ENCODE results near the gene UBE2D2.
"Not testable (repeated sequence)": the region's sequence is repeated elsewhere in the genome, so short reads cannot be mapped to it uniquely, and the experiment has no call there.

UBE2D2 gene

DNA sequence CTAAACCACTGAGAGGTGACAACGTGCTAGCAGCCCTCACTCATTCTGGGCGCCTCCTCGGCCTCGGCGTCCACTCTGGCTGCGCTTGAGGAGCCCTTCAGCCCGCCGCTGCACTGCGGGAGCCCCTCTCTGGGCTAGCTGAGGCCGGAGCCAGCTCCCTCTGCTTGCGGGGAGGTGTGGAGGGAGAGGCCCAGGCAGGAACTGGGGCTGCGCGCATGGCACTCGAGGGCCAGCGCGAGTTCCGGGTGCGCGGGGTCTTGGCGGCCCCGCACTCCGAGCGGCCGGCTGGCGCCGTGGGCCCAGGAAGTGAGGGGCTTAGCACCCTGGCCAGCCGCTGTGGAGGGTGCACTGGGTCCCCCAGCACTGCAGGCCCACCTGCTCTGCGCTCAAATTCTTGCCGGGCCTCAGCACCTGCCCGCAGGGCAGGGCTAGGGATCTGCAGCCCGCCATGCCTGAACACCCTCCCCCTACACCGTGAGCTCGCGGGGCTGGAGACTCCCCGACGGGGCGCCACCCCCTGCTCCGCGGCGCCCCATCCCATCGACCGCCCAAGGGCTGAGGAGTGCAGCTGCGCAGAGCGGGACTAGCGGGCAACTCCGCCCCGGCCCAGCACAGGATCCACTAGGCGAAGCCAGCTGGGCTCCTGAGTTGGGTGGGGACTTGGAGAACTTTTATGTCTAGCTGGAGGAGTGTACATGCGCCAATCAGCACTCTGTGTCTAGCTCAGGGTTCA is 11.8 kb upstream of the UBE2D2 start:
- no peak for TF ChIP-seq SPI1 (IDR thresholded peaks at IDR 0.05; ENCODE audit: low read depth, low read length)
- TF ChIP-seq POLR2AphosphoS5 (IDR thresholded peaks at IDR 0.05; ENCODE audit: low read depth, low read length), result no peak
- no peak for TF ChIP-seq POU2F2 (IDR thresholded peaks at IDR 0.05; ENCODE audit: low read depth, low read length)
- no peak for TF ChIP-seq TAF1 (IDR thresholded peaks at IDR 0.05; ENCODE audit: low read depth, low read length)
- no peak for TF ChIP-seq PAX5 (IDR thresholded peaks at IDR 0.05; ENCODE audit: insufficient read depth, low read length, severe bottlenecking)
- TF ChIP-seq POLR2A (IDR thresholded peaks at IDR 0.05; ENCODE audit: low read depth, low read length), result no peak
- no peak for FAIRE-seq
- no peak for DNase-seq (ENCODE audit: insufficient read length, low spot score)

DNA sequence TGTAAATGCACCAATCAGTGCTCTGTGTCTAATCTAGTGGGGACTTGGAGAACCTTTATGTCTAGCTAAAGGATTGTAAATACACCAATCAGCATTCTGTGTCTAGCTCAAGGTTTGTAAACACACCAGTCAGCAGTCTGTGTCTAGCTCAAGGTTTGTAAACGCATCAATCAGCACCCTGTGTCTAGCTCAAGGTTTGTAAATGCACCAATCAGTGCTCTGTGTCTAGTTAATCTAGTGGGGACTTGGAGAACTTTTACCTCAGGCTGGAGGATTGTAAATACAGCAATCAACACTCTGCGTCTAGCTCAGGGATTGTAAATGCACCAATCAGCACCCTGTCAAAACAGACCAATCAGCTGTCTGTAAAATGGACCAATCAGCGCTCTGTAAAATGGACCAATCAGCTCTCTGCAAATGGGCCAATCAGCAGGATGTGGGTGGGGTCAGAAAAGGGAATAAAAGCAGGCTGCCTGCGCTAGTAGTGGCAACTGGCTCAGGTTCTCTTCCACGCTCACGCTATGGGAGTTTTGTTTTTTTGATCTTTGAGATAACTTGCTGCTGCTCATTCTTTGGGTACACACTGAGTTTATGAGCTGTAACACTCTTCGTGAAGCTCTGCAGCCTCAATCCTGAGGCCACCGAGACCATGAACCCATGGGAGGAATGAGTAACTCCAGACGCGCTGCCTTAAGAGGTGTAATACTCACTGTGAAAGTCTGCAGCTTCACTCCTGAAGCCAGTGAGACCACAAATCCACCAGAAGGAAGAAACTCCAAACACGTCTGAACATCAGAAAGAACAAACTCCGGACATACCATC is 10.9 kb upstream of the UBE2D2 start:
- not testable (repeated sequence) for FAIRE-seq; DNase-seq (ENCODE audit: insufficient read length, low spot score)

DNA sequence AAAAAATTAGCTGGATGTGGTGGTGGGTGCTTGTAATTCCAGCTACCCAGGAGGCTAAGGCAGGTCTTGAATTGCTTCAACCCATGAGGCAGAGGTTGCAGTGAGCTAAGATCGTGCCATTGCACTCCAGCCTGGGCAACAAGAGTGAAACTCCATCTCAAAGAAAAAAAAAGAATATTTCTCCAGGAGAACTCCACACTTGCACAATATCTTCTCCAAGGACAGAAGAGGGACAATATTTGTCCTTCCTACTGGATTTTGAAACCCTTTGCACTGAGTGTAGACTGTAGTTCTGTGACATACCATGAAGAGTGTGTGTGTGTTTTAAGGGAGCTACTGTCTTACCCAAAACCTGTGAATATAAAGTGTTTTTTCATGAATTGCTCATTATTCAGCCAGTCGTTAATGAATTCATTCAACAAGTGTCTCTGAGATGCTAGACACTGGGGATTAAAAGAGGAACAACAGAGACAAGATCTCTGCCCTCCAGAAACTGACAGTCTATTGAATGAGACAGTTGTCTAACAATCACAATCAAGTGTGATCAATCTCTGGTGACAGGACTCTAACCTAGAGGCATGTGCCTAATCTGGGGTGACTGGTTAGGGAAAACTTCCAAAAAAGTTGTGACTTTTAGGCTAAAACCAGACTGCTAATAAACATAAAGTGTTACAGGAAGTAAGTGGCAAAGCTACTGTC is 9.8 kb upstream of the UBE2D2 start:
- TF ChIP-seq TAF1 (IDR thresholded peaks at IDR 0.05; ENCODE audit: low read depth, low read length) (no peak), POLR2A (IDR thresholded peaks at IDR 0.05; ENCODE audit: low read depth, low read length) (no peak), POLR2AphosphoS5 (IDR thresholded peaks at IDR 0.05; ENCODE audit: low read depth, low read length) (no peak), SPI1 (IDR thresholded peaks at IDR 0.05; ENCODE audit: low read depth, low read length) (no peak), POU2F2 (IDR thresholded peaks at IDR 0.05; ENCODE audit: low read depth, low read length) (no peak), PAX5 (IDR thresholded peaks at IDR 0.05; ENCODE audit: insufficient read depth, low read length, severe bottlenecking) (no peak)
- DNase-seq (ENCODE audit: insufficient read length, low spot score) (no peak), FAIRE-seq (no peak)

DNA sequence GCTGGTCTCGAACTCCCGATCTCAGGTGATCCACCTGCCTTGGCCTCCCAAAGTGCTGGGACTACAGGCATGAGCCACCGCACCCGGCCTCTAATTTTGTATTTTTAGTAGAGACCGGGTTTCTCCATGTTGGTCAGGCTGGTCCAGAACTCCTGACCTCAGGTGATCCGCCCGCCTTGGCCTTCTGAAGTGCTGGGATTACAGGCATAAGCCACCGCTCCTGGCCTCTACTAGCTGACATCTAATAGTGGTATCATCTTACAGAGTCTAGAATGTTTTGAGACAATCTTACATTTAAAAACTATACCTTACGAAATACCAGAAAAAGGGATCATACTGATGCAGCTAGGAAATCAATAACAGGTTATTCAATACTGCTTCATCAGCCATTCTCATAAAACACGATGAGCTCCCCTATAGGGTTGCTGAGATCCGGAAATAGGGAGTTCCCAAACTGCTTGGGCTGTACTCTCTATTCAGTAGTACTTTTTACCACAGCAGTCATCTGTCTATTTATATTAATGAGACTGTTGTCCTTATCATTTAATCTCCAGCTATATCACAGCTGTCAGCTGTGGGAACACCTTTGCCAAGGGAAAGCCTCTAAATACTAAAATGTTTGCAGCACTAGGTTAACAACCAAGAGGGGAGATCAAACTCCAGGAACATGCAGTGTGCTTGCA is 8.1 kb upstream of the UBE2D2 start:
- FAIRE-seq, result no peak
- TF ChIP-seq SPI1 (IDR thresholded peaks at IDR 0.05; ENCODE audit: low read depth, low read length), result no peak
- TF ChIP-seq POLR2A (IDR thresholded peaks at IDR 0.05; ENCODE audit: low read depth, low read length), result no peak
- no peak for TF ChIP-seq TAF1 (IDR thresholded peaks at IDR 0.05; ENCODE audit: low read depth, low read length)
- TF ChIP-seq POLR2AphosphoS5 (IDR thresholded peaks at IDR 0.05; ENCODE audit: low read depth, low read length), result no peak
- no peak for TF ChIP-seq PAX5 (IDR thresholded peaks at IDR 0.05; ENCODE audit: insufficient read depth, low read length, severe bottlenecking)
- TF ChIP-seq POU2F2 (IDR thresholded peaks at IDR 0.05; ENCODE audit: low read depth, low read length), result no peak
- DNase-seq (ENCODE audit: insufficient read length, low spot score), result no peak

DNA sequence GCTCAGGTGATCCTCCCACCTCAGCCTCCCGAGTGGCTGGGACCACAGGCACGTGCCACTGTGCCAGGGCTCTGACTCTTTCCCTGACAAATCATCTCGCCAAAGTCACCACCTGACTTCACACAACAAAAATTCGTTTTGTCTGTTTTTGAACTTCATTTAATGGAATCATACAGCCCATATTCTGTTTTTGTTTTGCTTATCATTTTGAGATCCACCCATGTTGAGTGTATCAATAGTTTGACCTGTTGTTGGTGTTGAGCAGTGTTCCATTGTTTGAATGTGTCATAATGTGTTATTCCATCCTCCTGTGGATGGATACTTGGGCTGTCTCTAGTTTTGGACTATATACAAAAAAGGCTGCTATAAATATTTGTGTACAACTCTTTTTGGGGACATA is 6.9 kb upstream of the UBE2D2 start:
- FAIRE-seq (no peak), DNase-seq (ENCODE audit: insufficient read length, low spot score) (no peak)
- TF ChIP-seq SPI1 (IDR thresholded peaks at IDR 0.05; ENCODE audit: low read depth, low read length) (no peak), PAX5 (IDR thresholded peaks at IDR 0.05; ENCODE audit: insufficient read depth, low read length, severe bottlenecking) (no peak), POU2F2 (IDR thresholded peaks at IDR 0.05; ENCODE audit: low read depth, low read length) (no peak), TAF1 (IDR thresholded peaks at IDR 0.05; ENCODE audit: low read depth, low read length) (no peak), POLR2AphosphoS5 (IDR thresholded peaks at IDR 0.05; ENCODE audit: low read depth, low read length) (no peak), POLR2A (IDR thresholded peaks at IDR 0.05; ENCODE audit: low read depth, low read length) (no peak)

DNA sequence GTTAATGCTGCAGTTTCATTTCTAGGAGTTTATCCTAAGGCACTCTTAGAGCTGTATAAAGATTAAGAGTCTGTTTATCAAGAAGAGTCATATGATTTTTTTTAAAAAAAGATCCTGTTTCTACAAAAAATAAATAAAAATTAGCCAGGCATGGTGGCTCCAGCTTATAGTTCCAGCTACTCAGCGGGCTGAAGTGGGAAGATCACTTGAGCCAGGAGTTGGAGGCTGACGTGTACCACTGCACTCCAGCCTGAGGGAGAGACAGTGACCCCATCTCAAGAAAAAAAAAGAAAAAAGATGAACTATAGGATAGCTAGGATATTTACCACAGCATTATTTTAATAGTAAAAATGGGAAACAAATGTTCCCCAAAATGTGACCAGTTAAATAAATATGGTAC is 3.3 kb upstream of the UBE2D2 start:
- DNase-seq (ENCODE audit: insufficient read length, low spot score) (no peak), FAIRE-seq (no peak)
- TF ChIP-seq SPI1 (IDR thresholded peaks at IDR 0.05; ENCODE audit: low read depth, low read length), result no peak
- TF ChIP-seq TAF1 (IDR thresholded peaks at IDR 0.05; ENCODE audit: low read depth, low read length), result no peak
- no peak for TF ChIP-seq POLR2A (IDR thresholded peaks at IDR 0.05; ENCODE audit: low read depth, low read length)
- no peak for TF ChIP-seq POLR2AphosphoS5 (IDR thresholded peaks at IDR 0.05; ENCODE audit: low read depth, low read length)
- TF ChIP-seq PAX5 (IDR thresholded peaks at IDR 0.05; ENCODE audit: insufficient read depth, low read length, severe bottlenecking), result no peak
- no peak for TF ChIP-seq POU2F2 (IDR thresholded peaks at IDR 0.05; ENCODE audit: low read depth, low read length)

DNA sequence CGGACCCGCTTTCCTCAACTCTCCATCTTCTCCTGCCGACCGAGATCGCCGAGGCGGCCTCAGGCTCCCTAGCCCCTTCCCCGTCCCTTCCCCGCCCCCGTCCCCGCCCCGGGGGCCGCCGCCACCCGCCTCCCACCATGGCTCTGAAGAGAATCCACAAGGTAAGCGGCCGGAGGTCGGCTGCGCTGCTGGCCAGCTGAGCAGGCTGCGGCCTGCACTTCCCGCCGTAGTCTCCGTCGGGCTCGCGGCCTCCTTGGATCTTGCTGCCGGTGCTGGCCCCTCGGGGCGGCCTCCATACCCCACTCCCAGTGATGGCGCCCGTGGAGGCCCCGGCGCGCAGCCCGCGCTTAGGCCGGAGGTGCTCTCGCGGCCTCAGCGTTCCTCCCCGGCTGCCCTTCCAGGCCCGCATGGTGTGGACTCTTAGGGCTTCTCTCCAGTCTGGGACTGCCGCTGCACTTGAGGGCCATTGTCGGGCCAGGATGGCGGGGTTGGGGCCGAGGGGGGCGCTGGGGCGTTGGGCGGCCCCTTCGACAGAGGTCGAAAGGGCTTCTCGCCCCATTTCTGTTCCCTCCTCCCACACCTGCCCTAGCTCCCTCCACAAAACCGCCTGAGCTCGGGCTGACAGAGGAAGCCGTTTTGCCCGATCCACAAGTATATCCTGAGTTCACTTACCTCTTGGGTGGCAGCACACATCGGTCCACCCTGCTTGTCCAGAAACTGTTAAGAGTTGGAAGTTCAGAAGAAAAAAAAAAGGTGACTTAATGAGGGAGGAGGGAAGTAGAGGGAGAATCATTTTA is 714 bp downstream of the UBE2D2 start:
- FAIRE-seq (peak; percentile 76), DNase-seq (ENCODE audit: insufficient read length, low spot score) (peak; percentile 41)
- TF ChIP-seq POU2F2 (IDR thresholded peaks at IDR 0.05; ENCODE audit: low read depth, low read length) (no peak), PAX5 (IDR thresholded peaks at IDR 0.05; ENCODE audit: insufficient read depth, low read length, severe bottlenecking) (no peak), POLR2A (IDR thresholded peaks at IDR 0.05; ENCODE audit: low read depth, low read length) (no peak), SPI1 (IDR thresholded peaks at IDR 0.05; ENCODE audit: low read depth, low read length) (no peak), POLR2AphosphoS5 (IDR thresholded peaks at IDR 0.05; ENCODE audit: low read depth, low read length) (no peak), TAF1 (IDR thresholded peaks at IDR 0.05; ENCODE audit: low read depth, low read length) (no peak)

DNA sequence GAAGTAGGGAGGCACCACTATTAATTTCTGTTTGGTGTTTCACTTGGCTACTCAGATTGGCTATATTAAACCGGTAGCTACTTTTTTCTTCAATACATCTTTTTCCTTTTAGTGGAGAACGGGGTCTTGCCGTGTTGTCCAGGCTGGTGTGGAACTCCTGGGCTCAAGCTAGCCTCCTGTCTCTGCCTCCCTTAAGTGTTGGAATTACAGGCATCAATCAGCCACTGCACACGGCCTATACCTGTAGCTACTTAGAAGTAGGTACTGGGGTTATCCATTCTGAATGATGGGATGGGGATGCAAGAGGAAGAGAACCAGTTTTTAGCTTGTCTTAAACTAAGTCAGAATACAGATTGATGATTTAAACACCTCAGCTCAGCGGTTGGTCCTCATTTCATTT is 1.7 kb downstream of the UBE2D2 start:
- no peak for FAIRE-seq
- TF ChIP-seq PAX5 (IDR thresholded peaks at IDR 0.05; ENCODE audit: insufficient read depth, low read length, severe bottlenecking) (no peak), POLR2A (IDR thresholded peaks at IDR 0.05; ENCODE audit: low read depth, low read length) (no peak), POLR2AphosphoS5 (IDR thresholded peaks at IDR 0.05; ENCODE audit: low read depth, low read length) (no peak), SPI1 (IDR thresholded peaks at IDR 0.05; ENCODE audit: low read depth, low read length) (no peak), TAF1 (IDR thresholded peaks at IDR 0.05; ENCODE audit: low read depth, low read length) (no peak), POU2F2 (IDR thresholded peaks at IDR 0.05; ENCODE audit: low read depth, low read length) (no peak)
- no peak for DNase-seq (ENCODE audit: insufficient read length, low spot score)

All from GM12891 (cell line).